ENCODE results near the gene PTK7. TPM values are rescaled to one million over a fixed set of nuclear protein-coding genes. Genes with fewer than 3 reads are reported as not detected.

PTK7 gene
- total RNA-seq, 6 donors from 2014 or later = 68.6 to 180 (median 89.4) TPM

DNA sequence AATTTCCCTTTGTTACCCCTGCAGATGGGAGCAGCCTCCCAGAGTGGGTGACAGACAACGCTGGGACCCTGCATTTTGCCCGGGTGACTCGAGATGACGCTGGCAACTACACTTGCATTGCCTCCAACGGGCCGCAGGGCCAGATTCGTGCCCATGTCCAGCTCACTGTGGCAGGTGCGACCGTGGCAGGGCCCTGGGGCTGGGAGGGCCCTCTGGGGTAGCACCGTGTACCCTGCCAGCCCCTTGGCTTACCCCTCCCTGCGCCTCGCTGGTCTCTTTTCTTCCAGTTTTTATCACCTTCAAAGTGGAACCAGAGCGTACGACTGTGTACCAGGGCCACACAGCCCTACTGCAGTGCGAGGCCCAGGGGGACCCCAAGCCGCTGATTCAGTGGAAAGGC is 65.5 kb downstream of the PTK7 start:
- no peak for ATAC-seq (ENCODE audit: low FRiP score in 2 of 2)
- Histone ChIP-seq H3K27me3 (no peaks in the 10 kb centered on the region), H3K4me3 (no peak overlapping the region), H3K27ac (no peak overlapping the region), H3K36me3 (peaks cover 0 to 12% (median 3%) of the 10 kb centered on the region in 4 donors), H3K9me3 (no peaks in the 10 kb centered on the region), H3K4me1 (peaks cover 7 to 10% (median 8%) of the 10 kb centered on the region in 4 donors)
- DNase-seq = peak in 1 of 2 donors; percentile 58
- no peak for TF ChIP-seq EP300 (IDR thresholded peaks at IDR 0.05)
- no peak for TF ChIP-seq POLR2AphosphoS5 (IDR thresholded peaks at IDR 0.05)
- TF ChIP-seq, protein P1, sequence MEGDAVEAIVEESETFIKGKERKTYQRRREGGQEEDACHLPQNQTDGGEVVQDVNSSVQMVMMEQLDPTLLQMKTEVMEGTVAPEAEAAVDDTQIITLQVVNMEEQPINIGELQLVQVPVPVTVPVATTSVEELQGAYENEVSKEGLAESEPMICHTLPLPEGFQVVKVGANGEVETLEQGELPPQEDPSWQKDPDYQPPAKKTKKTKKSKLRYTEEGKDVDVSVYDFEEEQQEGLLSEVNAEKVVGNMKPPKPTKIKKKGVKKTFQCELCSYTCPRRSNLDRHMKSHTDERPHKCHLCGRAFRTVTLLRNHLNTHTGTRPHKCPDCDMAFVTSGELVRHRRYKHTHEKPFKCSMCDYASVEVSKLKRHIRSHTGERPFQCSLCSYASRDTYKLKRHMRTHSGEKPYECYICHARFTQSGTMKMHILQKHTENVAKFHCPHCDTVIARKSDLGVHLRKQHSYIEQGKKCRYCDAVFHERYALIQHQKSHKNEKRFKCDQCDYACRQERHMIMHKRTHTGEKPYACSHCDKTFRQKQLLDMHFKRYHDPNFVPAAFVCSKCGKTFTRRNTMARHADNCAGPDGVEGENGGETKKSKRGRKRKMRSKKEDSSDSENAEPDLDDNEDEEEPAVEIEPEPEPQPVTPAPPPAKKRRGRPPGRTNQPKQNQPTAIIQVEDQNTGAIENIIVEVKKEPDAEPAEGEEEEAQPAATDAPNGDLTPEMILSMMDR (IDR thresholded peaks at IDR 0.05) = no peak
- no peak for TF ChIP-seq POLR2A (IDR thresholded peaks at IDR 0.05)
- 89 to 93% methylated on average over 16 of the region's 16 CpGs for WGBS, 2 donors

DNA sequence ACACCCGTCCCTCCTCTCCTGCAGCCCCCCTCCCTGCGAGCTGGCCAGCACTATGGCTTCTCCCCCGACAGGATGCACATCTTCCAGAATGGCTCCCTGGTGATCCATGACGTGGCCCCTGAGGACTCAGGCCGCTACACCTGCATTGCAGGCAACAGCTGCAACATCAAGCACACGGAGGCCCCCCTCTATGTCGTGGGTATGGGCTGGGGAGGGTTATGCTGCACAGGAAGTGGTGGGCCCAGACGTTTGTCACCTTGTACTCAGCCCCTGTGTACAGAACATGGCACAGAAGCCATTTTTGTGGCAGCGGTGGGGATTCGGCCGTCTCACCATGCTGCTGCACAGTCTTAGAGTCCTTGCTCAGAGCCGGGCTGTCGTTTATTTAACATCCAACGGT is 66.0 kb downstream of the PTK7 start:
- 75 to 77% methylated on average over 6 to 14 of the region's 14 CpGs for WGBS, 2 donors
- DNase-seq (no peak), ATAC-seq (ENCODE audit: low FRiP score in 2 of 2) (no peak)
- H3K27me3 ChIP-seq = no peaks in the 10 kb centered on the region
- no peak overlapping the region for H3K4me3 ChIP-seq
- no peak overlapping the region for H3K27ac ChIP-seq
- peaks cover 0 to 16% (median 5%) of the 10 kb centered on the region in 4 donors for H3K36me3 ChIP-seq
- no peak for TF ChIP-seq POLR2A (IDR thresholded peaks at IDR 0.05)
- no peak for TF ChIP-seq POLR2AphosphoS5 (IDR thresholded peaks at IDR 0.05)
- TF ChIP-seq, protein P1 (IDR thresholded peaks at IDR 0.05) = no peak
- TF ChIP-seq EP300 (IDR thresholded peaks at IDR 0.05) = no peak
- peaks cover 7 to 10% (median 8%) of the 10 kb centered on the region in 4 donors for H3K4me1 ChIP-seq
- H3K9me3 ChIP-seq = no peaks in the 10 kb centered on the region

DNA sequence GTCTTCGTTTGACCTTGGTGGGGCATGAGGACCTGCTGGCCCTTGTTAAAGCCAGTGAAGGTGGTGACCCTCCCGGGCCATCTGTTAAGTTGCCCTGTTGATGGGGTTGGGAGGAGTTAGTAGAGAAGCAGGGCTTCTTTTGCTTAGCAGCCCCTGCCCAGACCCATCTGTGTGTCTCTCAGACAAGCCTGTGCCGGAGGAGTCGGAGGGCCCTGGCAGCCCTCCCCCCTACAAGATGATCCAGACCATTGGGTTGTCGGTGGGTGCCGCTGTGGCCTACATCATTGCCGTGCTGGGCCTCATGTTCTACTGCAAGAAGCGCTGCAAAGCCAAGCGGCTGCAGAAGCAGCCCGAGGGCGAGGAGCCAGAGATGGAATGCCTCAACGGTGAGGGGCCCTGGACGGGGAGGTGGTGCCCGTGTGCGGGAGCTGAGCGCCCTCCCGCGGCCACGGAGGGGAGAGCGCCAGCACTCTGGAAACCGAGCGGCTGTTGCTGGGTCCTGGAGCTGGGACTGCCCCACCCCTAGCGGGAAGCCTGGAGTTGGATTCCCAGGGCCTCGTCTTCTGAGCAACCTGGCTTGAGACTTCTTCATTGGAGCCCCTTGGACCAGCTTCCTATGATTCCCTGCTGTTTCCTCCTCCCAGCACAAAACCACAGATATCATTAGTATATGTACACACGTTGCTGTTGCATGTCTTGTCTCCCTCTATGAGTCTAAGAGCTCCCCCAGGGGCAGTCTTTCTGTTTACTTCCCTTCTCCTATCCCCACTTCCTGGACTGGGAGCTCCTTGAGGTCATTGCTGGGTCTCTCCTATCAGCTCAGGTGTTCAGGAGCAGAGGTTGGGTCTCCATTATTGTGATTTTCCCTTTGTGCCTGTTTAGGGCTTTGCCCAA is 67.4 kb downstream of the PTK7 start:
- Histone ChIP-seq H3K9me3 (no peaks in the 10 kb centered on the region), H3K27ac (peak overlapping the region in 2 of 4 donors; percentile 18 to 46), H3K36me3 (peaks cover 0 to 17% (median 6%) of the 10 kb centered on the region in 4 donors), H3K27me3 (no peaks in the 10 kb centered on the region), H3K4me3 (peak overlapping the region in 1 of 4 donors; percentile 6), H3K4me1 (peaks cover 7 to 10% (median 8%) of the 10 kb centered on the region in 4 donors)
- DNase-seq = peak; percentile 84 to 96
- 19 to 22% methylated on average over 19 to 24 of the region's 25 CpGs for WGBS, 2 donors
- peak; percentile 94 to 97 for ATAC-seq (ENCODE audit: low FRiP score in 2 of 2)
- TF ChIP-seq POLR2AphosphoS5 (IDR thresholded peaks at IDR 0.05) = no peak
- TF ChIP-seq POLR2A (IDR thresholded peaks at IDR 0.05) = no peak
- no peak for TF ChIP-seq EP300 (IDR thresholded peaks at IDR 0.05)
- TF ChIP-seq, protein P1 (IDR thresholded peaks at IDR 0.05) = peak; percentile 82 to 97 (median 95)

DNA sequence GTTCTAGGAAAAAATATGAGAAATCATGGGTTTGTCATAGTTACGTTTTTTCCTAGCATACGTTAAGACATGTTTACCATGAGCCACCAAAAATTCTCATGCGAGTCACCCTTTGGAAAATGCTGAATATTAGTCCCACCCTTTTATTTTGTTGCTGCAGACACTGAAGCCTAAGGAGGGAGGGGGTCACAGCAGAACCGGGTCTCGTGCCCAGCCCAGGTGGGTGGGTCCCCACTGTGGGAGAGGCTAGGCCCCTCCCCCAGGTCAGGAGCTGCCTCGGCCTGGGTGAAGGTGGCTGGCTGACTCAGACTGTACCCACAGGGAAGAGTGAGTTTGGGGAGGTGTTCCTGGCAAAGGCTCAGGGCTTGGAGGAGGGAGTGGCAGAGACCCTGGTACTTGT is 68.8 kb downstream of the PTK7 start:
- 79 to 82% methylated on average over 6 of the region's 6 CpGs for WGBS, 2 donors
- Histone ChIP-seq H3K4me1 (peaks cover 7 to 10% (median 8%) of the 10 kb centered on the region in 4 donors), H3K36me3 (peaks cover 0 to 13% (median 6%) of the 10 kb centered on the region in 4 donors), H3K4me3 (no peak overlapping the region), H3K9me3 (no peaks in the 10 kb centered on the region), H3K27ac (no peak overlapping the region), H3K27me3 (no peaks in the 10 kb centered on the region)
- no peak for TF ChIP-seq POLR2AphosphoS5 (IDR thresholded peaks at IDR 0.05)
- TF ChIP-seq POLR2A (IDR thresholded peaks at IDR 0.05) = no peak
- TF ChIP-seq EP300 (IDR thresholded peaks at IDR 0.05) = no peak
- TF ChIP-seq, protein P1 (IDR thresholded peaks at IDR 0.05) = no peak
- ATAC-seq (ENCODE audit: low FRiP score in 2 of 2) = no peak
- DNase-seq = no peak
